ENCODE measurements around the gene SPG11. TPM values are rescaled to one million over a fixed set of nuclear protein-coding genes. Genes with fewer than 3 reads are reported as not detected.

SPG11 gene
- total and polyA plus RNA-seq, 10 of the 15 experiments (the other 5 are each of a cell fraction or from before 2014, with no cell fraction given): 22.1 to 85.1 (median 47.2) TPM

- no peaks in the 10 kb centered on the region for H3K4me1 ChIP-seq (ENCODE audit: control insufficient read depth, insufficient read depth, low read length)
- BruUV-seq (replicated peaks): no TSS peak
- H3K36me3 ChIP-seq (ENCODE audit: control insufficient read depth in 2 of 2, insufficient read depth in 2 of 2, low read length in 1 of 2): peaks cover 1 to 36% of the 10 kb centered on the region in 2 experiments; a peak in 3 of 4 replicates
- no peak for ATAC-seq
- SMC1A ChIA-PET (ENCODE audit: uncharacterized antibody, unreplicated experiment): interaction anchor here (1.2 to 3.2 kb wide), 4 partner anchors 9 to 89 kb away, joined by 3 to 10 read pairs (median 4); partner anchors contain the start of gene TRIM69
- CTCF ChIA-PET: interaction anchor here (1.3 to 2.6 kb wide), 2 partner anchors 64 to 91 kb away, joined by 3 to 8 read pairs; no protein-coding TSS in a partner anchor
- in situ Hi-C loops (cut with MboI): no loop called here
- H2AFZ ChIP-seq (ENCODE audit: control insufficient read depth, low read depth, low read length): no peak overlapping the region
- H3K9ac ChIP-seq (ENCODE audit: control insufficient read depth, insufficient read depth, low read length): no peak overlapping the region
- H3K27me3 ChIP-seq (replicated peaks in 1 of 2; ENCODE audit: control insufficient read depth in 2 of 2, insufficient read depth in 2 of 2, low read length in 1 of 2): no peaks in the 10 kb centered on the region; a peak in 1 of 4 replicates
- no peak overlapping the region for H3K27ac ChIP-seq (ENCODE audit: control insufficient read depth, insufficient read depth)
- TF ChIP-seq NFIC (IDR thresholded peaks at IDR 0.05; ENCODE audit: low read depth, low read length) (no peak), MYB (IDR thresholded peaks at IDR 0.05; ENCODE audit: borderline replicate concordance, low read depth, low read length) (no peak), CBX3 (IDR thresholded peaks at IDR 0.05; ENCODE audit: borderline replicate concordance, low read depth) (no peak), RAD51 (IDR thresholded peaks at IDR 0.05) (no peak), MEF2A (IDR thresholded peaks at IDR 0.05; ENCODE audit: insufficient read depth, low read depth, low read length) (no peak), SKIL (IDR thresholded peaks at IDR 0.05; ENCODE audit: low read depth, poor library complexity, severe bottlenecking) (no peak), ZBED1 (IDR thresholded peaks at IDR 0.05; ENCODE audit: borderline replicate concordance) (no peak), PKNOX1 (IDR thresholded peaks at IDR 0.05) (no peak), RB1 (IDR thresholded peaks at IDR 0.05; ENCODE audit: borderline replicate concordance) (no peak), TCF7 (IDR thresholded peaks at IDR 0.05; ENCODE audit: borderline replicate concordance) (no peak)
- POLR2A ChIA-PET: no interaction called here
- no peak overlapping the region for H3K4me3 ChIP-seq
- no peaks in the 10 kb centered on the region for H4K20me1 ChIP-seq (ENCODE audit: control insufficient read depth, insufficient read depth)
- peaks cover 3% of the 10 kb centered on the region for H3K79me2 ChIP-seq (ENCODE audit: control insufficient read depth, insufficient read depth, low read length)
- H3K9me3 ChIP-seq (replicated peaks; ENCODE audit: control insufficient read depth, insufficient read depth, low read length): peaks cover 7% of the 10 kb centered on the region
- FAIRE-seq: no peak
- DNase-seq (ENCODE audit: low read depth, low spot score): no peak
- intact Hi-C loops (cut with micrococcal nuclease; ENCODE audit: unreplicated experiment): no loop called here
- no peak overlapping the region for H3K4me2 ChIP-seq (ENCODE audit: control insufficient read depth, insufficient read depth)
- 98% methylated on average over 2 of the region's 2 CpGs for WGBS (ENCODE audit: insufficient coverage, insufficient replicate concordance, low lambda C conversion rate, missing lambda C conversion rate)
- RAD21 ChIA-PET (ENCODE audit: unreplicated experiment): interaction anchor here (0.9 kb wide), 1 partner anchor 91 kb away, joined by 3 read pairs; no protein-coding TSS in a partner anchor
These were observed 17.0 kb downstream of the SPG11 start for GRCh38 chr15:44646460-44646859.
